ENCODE results near the gene SEZ6L2. TPM values are rescaled to one million over a fixed set of nuclear protein-coding genes. Genes with fewer than 3 reads are reported as not detected.

SEZ6L2 gene
- total RNA-seq, 1 donor from 2014 or later = 69.6 TPM

DNA sequence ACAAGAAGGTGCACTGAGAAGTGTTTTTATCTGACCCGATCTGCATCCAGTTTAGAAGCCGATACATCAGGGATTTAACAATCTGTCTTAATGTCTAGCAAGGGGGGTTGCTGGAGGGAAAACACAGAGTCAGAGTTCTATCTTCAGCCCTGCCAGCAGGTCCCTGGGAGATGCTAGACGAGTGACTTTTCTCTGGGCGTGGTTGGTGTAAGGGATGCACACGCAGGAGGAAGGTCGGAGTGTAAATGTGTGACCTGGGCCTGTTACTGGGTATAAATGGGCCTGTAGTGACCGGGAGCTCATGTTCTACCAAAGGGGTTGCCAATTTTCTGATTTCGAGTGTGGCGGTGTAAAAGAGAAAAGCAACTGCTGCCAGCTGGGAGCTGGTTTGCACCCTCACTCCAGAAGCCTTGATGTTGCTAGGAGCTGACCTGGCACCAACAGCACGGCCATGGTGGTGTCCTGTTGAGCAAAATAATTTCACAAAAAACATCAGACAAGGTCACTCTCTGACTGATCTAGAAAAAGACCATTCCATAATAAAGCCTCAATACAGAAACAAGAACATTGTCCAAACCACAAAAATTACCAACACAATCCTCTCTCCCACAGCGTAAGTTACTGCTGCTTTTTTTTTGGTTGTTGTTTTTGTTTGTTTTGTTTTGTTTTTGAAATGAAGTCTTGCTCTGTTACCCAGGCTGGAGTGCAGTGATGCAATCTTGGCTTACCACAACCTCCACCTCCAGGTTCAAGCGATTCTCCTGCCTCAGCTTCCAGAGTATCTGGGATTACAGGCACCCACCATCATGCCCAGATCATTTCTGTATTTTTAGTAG, 27.9 kb upstream of the SEZ6L2 start:
- Histone ChIP-seq H3K4me3 (ENCODE audit: insufficient read depth, low read depth, low read length) (peak overlapping the region; percentile 69), H2AFZ (ENCODE audit: low read depth, low read length) (peak overlapping the region; percentile 87)
- TF ChIP-seq EZH2 (IDR thresholded peaks at IDR 0.05; ENCODE audit: insufficient read depth, low read length) (no peak), CTCF (IDR thresholded peaks at IDR 0.05; ENCODE audit: insufficient read depth, low read depth, low read length) (no peak)

DNA sequence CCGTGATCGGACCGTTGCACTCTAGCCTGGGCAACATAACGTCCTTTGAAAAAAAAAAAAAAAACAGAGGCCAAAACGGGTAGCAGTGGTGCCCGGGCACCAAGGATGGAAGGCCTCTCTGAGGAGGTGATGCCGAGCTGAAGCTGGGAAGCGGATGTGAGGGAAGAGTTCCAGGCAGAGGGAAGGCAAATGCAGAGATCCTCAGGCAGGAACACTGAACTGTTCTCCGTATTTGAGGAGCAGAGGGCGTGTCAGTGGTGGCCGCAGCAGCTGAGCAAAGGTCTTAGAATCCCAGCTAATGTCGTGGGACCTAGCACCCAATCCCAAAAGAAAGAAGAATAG, 27.3 kb upstream of the SEZ6L2 start:
- no peak overlapping the region for H3K27ac Mint-ChIP-seq (ENCODE audit: unreplicated experiment)
- peaks cover 9% of the 10 kb centered on the region for H3K4me1 Mint-ChIP-seq (ENCODE audit: low read depth, unreplicated experiment)
- H3K36me3 ChIP-seq (ENCODE audit: insufficient read depth, low read length) = no peaks in the 10 kb centered on the region
- H3K4me3 ChIP-seq (ENCODE audit: insufficient read depth, low read depth, low read length) = peak overlapping the region; percentile 69
- H3K4me1 ChIP-seq (ENCODE audit: insufficient read depth, low read length) = peaks cover 17% of the 10 kb centered on the region
- H3K79me2 ChIP-seq (ENCODE audit: insufficient read depth, low read length) = peaks cover 29% of the 10 kb centered on the region
- H3K27ac ChIP-seq (ENCODE audit: low read depth, low read length) = peak overlapping the region; percentile 75
- no peaks in the 10 kb centered on the region for H3K9me3 Mint-ChIP-seq (ENCODE audit: unreplicated experiment)
- DNase-seq (ENCODE audit: low read depth) (no peak), FAIRE-seq (no peak)
- no peaks in the 10 kb centered on the region for H3K9me3 ChIP-seq (ENCODE audit: insufficient read depth, low read depth, low read length)
- peaks cover 2% of the 10 kb centered on the region for H3K36me3 Mint-ChIP-seq (ENCODE audit: low read depth, unreplicated experiment)
- peak overlapping the region; percentile 89 for H3K4me3 Mint-ChIP-seq (ENCODE audit: unreplicated experiment)
- H4K20me1 ChIP-seq (ENCODE audit: insufficient read depth, low read length) = peaks cover 11% of the 10 kb centered on the region
- TF ChIP-seq CTCF (IDR thresholded peaks at IDR 0.05; ENCODE audit: insufficient read depth, low read depth, low read length) (no peak), EZH2 (IDR thresholded peaks at IDR 0.05; ENCODE audit: insufficient read depth, low read length) (no peak)
- H3K27me3 Mint-ChIP-seq (ENCODE audit: low read depth, unreplicated experiment) = no peaks in the 10 kb centered on the region
- H3K4me2 ChIP-seq (ENCODE audit: low read length) = peak overlapping the region; percentile 95
- peak overlapping the region; percentile 87 for H2AFZ ChIP-seq (ENCODE audit: low read depth, low read length)
- peak overlapping the region; percentile 85 for H3K9ac ChIP-seq (ENCODE audit: low read length)
- H3K27me3 ChIP-seq (ENCODE audit: insufficient read depth, low read length) = no peaks in the 10 kb centered on the region

More for the DNA sequence above, 27.9 kb upstream of the SEZ6L2 start:
- Histone ChIP-seq H3K27me3 (ENCODE audit: insufficient read depth, low read length) (no peaks in the 10 kb centered on the region), H3K9me3 (ENCODE audit: insufficient read depth, low read depth, low read length) (no peaks in the 10 kb centered on the region), H3K79me2 (ENCODE audit: insufficient read depth, low read length) (peaks cover 29% of the 10 kb centered on the region), H3K27ac (ENCODE audit: low read depth, low read length) (no peak overlapping the region), H3K9ac (ENCODE audit: low read length) (peak overlapping the region; percentile 85), H3K4me2 (ENCODE audit: low read length) (peak overlapping the region; percentile 95), H4K20me1 (ENCODE audit: insufficient read depth, low read length) (peaks cover 11% of the 10 kb centered on the region), H3K36me3 (ENCODE audit: insufficient read depth, low read length) (no peaks in the 10 kb centered on the region), H3K4me1 (ENCODE audit: insufficient read depth, low read length) (peaks cover 17% of the 10 kb centered on the region)
- Mint-ChIP-seq H3K9me3 (ENCODE audit: unreplicated experiment) (no peaks in the 10 kb centered on the region), H3K4me3 (ENCODE audit: unreplicated experiment) (peak overlapping the region; percentile 89), H3K4me1 (ENCODE audit: low read depth, unreplicated experiment) (peaks cover 9% of the 10 kb centered on the region), H3K36me3 (ENCODE audit: low read depth, unreplicated experiment) (no peaks in the 10 kb centered on the region), H3K27me3 (ENCODE audit: low read depth, unreplicated experiment) (no peaks in the 10 kb centered on the region), H3K27ac (ENCODE audit: unreplicated experiment) (no peak overlapping the region)
- FAIRE-seq (no peak), DNase-seq (ENCODE audit: low read depth) (no peak)
